HEK293 (cell line): ENCODE measurements around the gene DOK4.

ENCODE experiments used
- CTCF ChIA-PET: fragments of 350-600 bp; formaldehyde crosslinking; extraction: SDS; loops from one replicate; lab custom pipeline; 2021; ENCODE audit warnings: antibody characterized with exemption; lab: Yijun Ruan, JAX
- POLR2A ChIA-PET: fragments of 300-600 bp; formaldehyde crosslinking; extraction: SDS; loops from one replicate; lab custom pipeline; 2020; ENCODE audit warnings: antibody characterized with exemption, inconsistent platforms; lab: Yijun Ruan, JAX
- H3K27ac ChIP-seq: fragments of 200-500 bp; sonication (Bioruptor generic); 2 replicates; pipeline ENCODE4 v1.5.1; 2014; ENCODE audit warnings: low read depth, low read length, control low read depth, inconsistent platforms; ENCODE audit errors: extremely low read depth
- H3K36me3 ChIP-seq, 2 experiments: fragments of 200-500 bp in 1 of 2; sonication (Bioruptor generic) in 1 of 2; 1 replicate in 1 of 2; 2 replicates in 1 of 2; pipeline ENCODE4 v1.5.1; 2014 to 2017; ENCODE audit warnings: inconsistent platforms in 2 of 2, low read length in 2 of 2; ENCODE audit not compliant: control insufficient read depth in 2 of 2, insufficient read depth in 1 of 2
- H3K4me1 ChIP-seq: fragments of 200-500 bp; sonication (Bioruptor generic); 2 replicates; pipeline ENCODE4 v1.5.1; 2014; ENCODE audit warnings: mild to moderate bottlenecking, low read length, inconsistent platforms; ENCODE audit not compliant: control insufficient read depth, insufficient read depth
- H3K4me3 ChIP-seq: 2 replicates; pipeline ENCODE4 v1.5.1; 2011; ENCODE audit warnings: low read depth, mild to moderate bottlenecking, control low read depth, low read length, moderate library complexity
- H3K9me3 ChIP-seq: fragments of 200-500 bp; sonication (Bioruptor generic); 2 replicates; pipeline ENCODE4 v1.5.1; 2014; ENCODE audit warnings: low read depth, low read length, inconsistent platforms; ENCODE audit not compliant: control insufficient read depth, insufficient read depth
- GFI1B ChIP-seq: fragments of 450-650 bp; formaldehyde crosslinking; IDR thresholded peaks from 2 replicates; pipeline ENCODE4 v1.5.1; 2016; ENCODE audit warnings: missing biosample characterization, missing genetic modification characterization
- KLF1 ChIP-seq: fragments of 450-650 bp; formaldehyde crosslinking; IDR thresholded peaks from 2 replicates; pipeline ENCODE4 v1.5.1; 2016; ENCODE audit warnings: missing biosample characterization, missing genetic modification characterization
- KLF16 ChIP-seq: fragments of 450-650 bp; formaldehyde crosslinking; IDR thresholded peaks from 2 replicates; pipeline ENCODE4 v1.5.1; 2017; ENCODE audit warnings: missing biosample characterization, missing genetic modification characterization
- PBX3 ChIP-seq: sonication (generic); formaldehyde crosslinking; IDR thresholded peaks from 2 replicates; pipeline ENCODE4 v1.8.1; 2022; ENCODE audit warnings: mild to moderate bottlenecking, moderate library complexity, missing genetic modification reagents
- TCF7L2 ChIP-seq: IDR thresholded peaks from 2 replicates; pipeline ENCODE4 v1.6.1; 2011; ENCODE audit warnings: low read depth, mild to moderate bottlenecking, inconsistent platforms, low read length, moderate library complexity, borderline replicate concordance
- TRIM28 ChIP-seq: IDR thresholded peaks from 2 replicates; pipeline ENCODE4 v1.6.1; 2011; ENCODE audit warnings: low read length, control low read depth, borderline replicate concordance
- ZFP3 ChIP-seq: fragments of 450-650 bp; formaldehyde crosslinking; IDR thresholded peaks from 2 replicates; pipeline ENCODE4 v1.5.1; 2016; ENCODE audit warnings: low read depth, missing biosample characterization, missing genetic modification characterization
- ZFP37 ChIP-seq: fragments of 450-650 bp; formaldehyde crosslinking; IDR thresholded peaks from 2 replicates; pipeline ENCODE4 v1.5.1; 2016; ENCODE audit warnings: missing biosample characterization, missing genetic modification characterization
- ZNF10 ChIP-seq: fragments of 450-650 bp; formaldehyde crosslinking; IDR thresholded peaks from 2 replicates; pipeline ENCODE4 v1.5.1; 2017; ENCODE audit warnings: missing biosample characterization, missing genetic modification characterization
- ZNF248 ChIP-seq: fragments of 450-650 bp; formaldehyde crosslinking; IDR thresholded peaks from 2 replicates; pipeline ENCODE4 v1.5.1; 2017; ENCODE audit warnings: missing biosample characterization, missing genetic modification characterization
- ZNF341 ChIP-seq: fragments of 450-650 bp; formaldehyde crosslinking; IDR thresholded peaks from 2 replicates; pipeline ENCODE4; 2016; ENCODE audit warnings: low read depth, missing biosample characterization, missing genetic modification characterization
- ZNF571 ChIP-seq: fragments of 450-650 bp; formaldehyde crosslinking; IDR thresholded peaks from 2 replicates; pipeline ENCODE4 v1.5.0; 2017; ENCODE audit warnings: missing biosample characterization, missing genetic modification characterization
- ZNF580 ChIP-seq: fragments of 450-650 bp; formaldehyde crosslinking; IDR thresholded peaks from 2 replicates; pipeline ENCODE4 v1.5.1; 2016; ENCODE audit warnings: missing biosample characterization, missing genetic modification characterization
- ZNF610 ChIP-seq: fragments of 450-650 bp; formaldehyde crosslinking; IDR thresholded peaks from 2 replicates; pipeline ENCODE4 v1.5.1; 2016; ENCODE audit warnings: missing biosample characterization, missing genetic modification characterization, borderline replicate concordance
- ZNF623 ChIP-seq: fragments of 450-650 bp; formaldehyde crosslinking; IDR thresholded peaks from 2 replicates; pipeline ENCODE4 v1.5.1; 2016; ENCODE audit warnings: missing biosample characterization, missing genetic modification characterization
- ZNF658 ChIP-seq: fragments of 450-650 bp; formaldehyde crosslinking; IDR thresholded peaks from 2 replicates; pipeline ENCODE4; 2016; ENCODE audit warnings: missing biosample characterization, missing genetic modification characterization
- ZNF704 ChIP-seq: fragments of 450-650 bp; formaldehyde crosslinking; IDR thresholded peaks from 2 replicates; pipeline ENCODE4 v1.5.1; 2016; ENCODE audit warnings: missing biosample characterization, missing genetic modification characterization
- ZNF707 ChIP-seq: fragments of 450-650 bp; formaldehyde crosslinking; IDR thresholded peaks from 2 replicates; pipeline ENCODE4 v1.5.1; 2016; ENCODE audit warnings: missing biosample characterization, missing genetic modification characterization
- ZNF776 ChIP-seq: fragments of 450-650 bp; formaldehyde crosslinking; IDR thresholded peaks from 2 replicates; pipeline ENCODE4 v1.5.0; 2017; ENCODE audit warnings: missing biosample characterization, missing genetic modification characterization, borderline replicate concordance
- ZNF830 ChIP-seq: fragments of 450-650 bp; IDR thresholded peaks from 2 replicates; pipeline ENCODE4 v1.5.0; 2018; ENCODE audit warnings: missing biosample characterization, missing genetic modification characterization, low read depth, mild to moderate bottlenecking, moderate library complexity
- ZSCAN16 ChIP-seq: fragments of 450-650 bp; formaldehyde crosslinking; IDR thresholded peaks from 2 replicates; pipeline ENCODE4 v1.5.1; 2016; ENCODE audit warnings: missing biosample characterization, missing genetic modification characterization
- ZSCAN30 ChIP-seq: fragments of 450-650 bp; IDR thresholded peaks from 2 replicates; pipeline ENCODE4 v1.5.1; 2018; ENCODE audit warnings: missing biosample characterization, mild to moderate bottlenecking, missing genetic modification characterization, moderate library complexity
- TF ChIP-seq, protein P1 (sequence below): fragments of 450-650 bp; formaldehyde crosslinking; IDR thresholded peaks from 2 replicates; pipeline ENCODE4 v1.5.1; 2016; ENCODE audit warnings: missing biosample characterization, missing genetic modification characterization
- TF ChIP-seq, protein P2 (sequence below): fragments of 450-650 bp; formaldehyde crosslinking; IDR thresholded peaks from 2 replicates; pipeline ENCODE4 v1.5.1; 2016; ENCODE audit warnings: missing biosample characterization, missing genetic modification characterization

DOK4 gene

GRCh38 chr16:57482845-57483545 is 3.3 kb downstream of the DOK4 start:
- Histone ChIP-seq H3K4me3 (no peak overlapping the region), H3K4me1 (no peaks in the 10 kb centered on the region), H3K9me3 (no peaks in the 10 kb centered on the region), H3K36me3 (no peaks in the 10 kb centered on the region), H3K27ac (no peak overlapping the region)
- TF ChIP-seq ZNF580 (tag by site-specific recombination) (no peak), TRIM28 (no peak), ZNF830 (no peak), ZNF704 (tag by site-specific recombination) (no peak), ZNF610 (no peak), ZNF658 (tag by site-specific recombination) (no peak), ZNF10 (tag by site-specific recombination) (no peak), ZFP37 (no peak), ZNF341 (tag by site-specific recombination) (no peak), ZSCAN16 (tag by site-specific recombination) (no peak), KLF1 (tag by site-specific recombination) (no peak), ZNF248 (no peak), ZNF623 (no peak), ZNF571 (tag by site-specific recombination) (no peak), KLF16 (tag by site-specific recombination) (no peak), ZSCAN30 (tag by site-specific recombination) (no peak), ZNF707 (tag by site-specific recombination) (no peak)
- TF ChIP-seq, protein P1, sequence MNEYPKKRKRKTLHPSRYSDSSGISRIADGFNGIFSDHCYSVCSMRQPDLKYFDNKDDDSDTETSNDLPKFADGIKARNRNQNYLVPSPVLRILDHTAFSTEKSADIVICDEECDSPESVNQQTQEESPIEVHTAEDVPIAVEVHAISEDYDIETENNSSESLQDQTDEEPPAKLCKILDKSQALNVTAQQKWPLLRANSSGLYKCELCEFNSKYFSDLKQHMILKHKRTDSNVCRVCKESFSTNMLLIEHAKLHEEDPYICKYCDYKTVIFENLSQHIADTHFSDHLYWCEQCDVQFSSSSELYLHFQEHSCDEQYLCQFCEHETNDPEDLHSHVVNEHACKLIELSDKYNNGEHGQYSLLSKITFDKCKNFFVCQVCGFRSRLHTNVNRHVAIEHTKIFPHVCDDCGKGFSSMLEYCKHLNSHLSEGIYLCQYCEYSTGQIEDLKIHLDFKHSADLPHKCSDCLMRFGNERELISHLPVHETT = no peak
- POLR2A ChIA-PET = interaction anchor here (1.3 kb wide), 1 partner anchor 36 kb away, joined by 5 read pairs; the partner anchor contains the start of genes CIAPIN1 and COQ9
- CTCF ChIA-PET = interaction anchor here (0.6 to 2.5 kb wide), 3 partner anchors 37 to 115 kb away, joined by 3 to 10 read pairs (median 7); no protein-coding TSS in a partner anchor

- no peaks in the 10 kb centered on the region for H3K9me3 ChIP-seq
- no peak for TF ChIP-seq ZNF610
- TF ChIP-seq, protein P2, sequence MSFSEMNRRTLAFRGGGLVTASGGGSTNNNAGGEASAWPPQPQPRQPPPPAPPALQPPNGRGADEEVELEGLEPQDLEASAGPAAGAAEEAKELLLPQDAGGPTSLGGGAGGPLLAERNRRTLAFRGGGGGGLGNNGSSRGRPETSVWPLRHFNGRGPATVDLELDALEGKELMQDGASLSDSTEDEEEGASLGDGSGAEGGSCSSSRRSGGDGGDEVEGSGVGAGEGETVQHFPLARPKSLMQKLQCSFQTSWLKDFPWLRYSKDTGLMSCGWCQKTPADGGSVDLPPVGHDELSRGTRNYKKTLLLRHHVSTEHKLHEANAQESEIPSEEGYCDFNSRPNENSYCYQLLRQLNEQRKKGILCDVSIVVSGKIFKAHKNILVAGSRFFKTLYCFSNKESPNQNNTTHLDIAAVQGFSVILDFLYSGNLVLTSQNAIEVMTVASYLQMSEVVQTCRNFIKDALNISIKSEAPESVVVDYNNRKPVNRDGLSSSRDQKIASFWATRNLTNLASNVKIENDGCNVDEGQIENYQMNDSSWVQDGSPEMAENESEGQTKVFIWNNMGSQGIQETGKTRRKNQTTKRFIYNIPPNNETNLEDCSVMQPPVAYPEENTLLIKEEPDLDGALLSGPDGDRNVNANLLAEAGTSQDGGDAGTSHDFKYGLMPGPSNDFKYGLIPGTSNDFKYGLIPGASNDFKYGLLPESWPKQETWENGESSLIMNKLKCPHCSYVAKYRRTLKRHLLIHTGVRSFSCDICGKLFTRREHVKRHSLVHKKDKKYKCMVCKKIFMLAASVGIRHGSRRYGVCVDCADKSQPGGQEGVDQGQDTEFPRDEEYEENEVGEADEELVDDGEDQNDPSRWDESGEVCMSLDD (tag by site-specific recombination) = no peak
- no peak for TF ChIP-seq ZNF776 (tag by site-specific recombination)
- TF ChIP-seq TCF7L2 = no peak
- no peak for TF ChIP-seq PBX3 (CRISPR knock-in tag)
- TF ChIP-seq GFI1B = no peak
- TF ChIP-seq ZFP3 (tag by site-specific recombination) = no peak
- no peak overlapping the region for H3K27ac ChIP-seq
- POLR2A ChIA-PET = interaction anchor here (0.6 to 0.8 kb wide), 2 partner anchors 19 to 34 kb away, joined by 3 read pairs; partner anchors contain the start of genes CIAPIN1, COQ9 and POLR2C
- H3K4me3 ChIP-seq = no peak overlapping the region
- H3K4me1 ChIP-seq = no peaks in the 10 kb centered on the region
- H3K36me3 ChIP-seq = no peaks in the 10 kb centered on the region
- CTCF ChIA-PET = interaction anchor here (0.6 to 3.2 kb wide), 4 partner anchors 19 to 616 kb away, joined by 3 to 16 read pairs (median 4); partner anchors contain the start of gene POLR2C
Measured at GRCh38 chr16:57481421-57481820, 4.9 kb downstream of the DOK4 start.
